ENCODE measurements around the gene RNF13.
"Not testable (repeated sequence)": the region's sequence is repeated elsewhere in the genome, so short reads cannot be mapped to it uniquely, and the experiment has no call there.

RNF13 gene

DNA sequence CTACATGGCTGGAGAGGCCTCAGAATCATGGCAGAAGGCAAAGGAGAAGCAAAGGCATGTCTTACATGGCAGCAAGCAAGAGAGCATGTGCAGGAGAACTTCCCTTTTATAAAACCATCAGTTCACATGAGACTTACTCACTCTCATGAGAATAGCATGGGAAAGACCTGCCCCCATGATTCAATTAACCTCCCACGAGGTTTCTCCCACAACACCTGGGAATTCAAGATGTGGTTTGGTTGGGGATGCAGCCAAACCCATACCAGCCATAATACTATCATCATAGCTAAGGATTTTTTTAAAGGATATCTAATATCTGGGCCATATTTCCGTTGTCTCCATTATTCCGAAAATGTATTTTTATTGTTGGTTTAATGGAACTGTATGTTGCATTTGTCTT is 26.5 kb downstream of the RNF13 start:
- FAIRE-seq; DNase-seq (ENCODE audit: low spot score): not testable (repeated sequence)

DNA sequence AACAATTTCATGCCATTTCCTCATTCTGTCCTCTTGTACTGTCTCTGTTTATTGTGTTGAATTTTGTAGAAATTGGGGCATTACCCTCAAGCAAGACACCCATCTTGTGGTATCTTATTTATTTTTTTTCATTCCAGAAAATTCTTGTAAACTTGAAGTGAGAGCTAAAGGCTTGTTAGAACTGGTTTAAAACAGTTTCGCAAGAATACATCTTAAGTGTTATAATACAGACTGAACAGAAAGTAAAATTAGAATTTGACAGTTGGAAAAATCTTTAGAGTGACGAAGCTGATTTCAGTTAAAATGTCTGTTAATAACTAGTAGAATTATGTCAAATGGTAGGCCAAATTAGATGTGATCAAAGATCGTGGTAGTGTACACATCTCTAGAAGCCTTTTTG is 26.9 kb downstream of the RNF13 start:
- DNase-seq (ENCODE audit: low spot score) (no peak), FAIRE-seq (no peak)

DNA sequence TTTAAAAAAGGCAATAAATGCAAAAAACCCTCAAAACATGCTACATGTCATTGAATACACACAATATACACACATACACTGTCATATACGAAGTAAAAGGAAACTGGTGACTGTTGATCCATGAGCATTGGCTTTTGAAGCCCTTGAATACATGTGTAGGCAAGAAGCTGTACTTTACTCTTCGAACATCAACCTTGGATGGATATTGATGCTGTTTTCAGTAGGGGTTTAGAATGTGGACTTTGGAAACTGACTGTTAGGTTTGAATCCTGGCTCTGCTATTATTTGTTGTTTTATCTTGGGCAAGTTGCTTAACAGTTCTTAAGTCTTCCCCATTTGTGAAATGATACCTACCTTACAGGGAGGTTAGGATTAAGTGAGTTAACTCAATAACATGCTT is 30.5 kb downstream of the RNF13 start:
- FAIRE-seq = no peak

DNA sequence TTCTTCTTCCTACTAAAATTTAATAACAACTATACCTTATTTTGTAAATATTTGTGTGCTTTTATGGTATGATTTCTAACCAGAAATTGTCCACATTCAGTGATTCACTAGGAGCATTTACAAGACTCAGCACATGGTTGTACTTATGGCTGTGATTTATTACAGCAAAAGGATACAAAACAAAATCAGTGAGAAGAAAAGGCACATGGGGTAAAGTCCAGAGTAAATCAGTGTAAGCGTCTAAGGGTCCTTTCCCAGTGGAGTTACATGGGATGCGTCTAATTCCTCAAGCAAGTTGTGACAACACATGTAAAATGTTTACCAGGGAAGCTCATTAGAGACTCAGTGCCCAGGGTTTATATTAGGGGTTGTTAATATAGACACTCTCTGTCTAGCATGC is 31.1 kb downstream of the RNF13 start:
- DNase-seq (ENCODE audit: low spot score) (no peak), FAIRE-seq (no peak)

More for the DNA sequence above, 30.5 kb downstream of the RNF13 start:
- DNase-seq (ENCODE audit: low spot score) = no peak

DNA sequence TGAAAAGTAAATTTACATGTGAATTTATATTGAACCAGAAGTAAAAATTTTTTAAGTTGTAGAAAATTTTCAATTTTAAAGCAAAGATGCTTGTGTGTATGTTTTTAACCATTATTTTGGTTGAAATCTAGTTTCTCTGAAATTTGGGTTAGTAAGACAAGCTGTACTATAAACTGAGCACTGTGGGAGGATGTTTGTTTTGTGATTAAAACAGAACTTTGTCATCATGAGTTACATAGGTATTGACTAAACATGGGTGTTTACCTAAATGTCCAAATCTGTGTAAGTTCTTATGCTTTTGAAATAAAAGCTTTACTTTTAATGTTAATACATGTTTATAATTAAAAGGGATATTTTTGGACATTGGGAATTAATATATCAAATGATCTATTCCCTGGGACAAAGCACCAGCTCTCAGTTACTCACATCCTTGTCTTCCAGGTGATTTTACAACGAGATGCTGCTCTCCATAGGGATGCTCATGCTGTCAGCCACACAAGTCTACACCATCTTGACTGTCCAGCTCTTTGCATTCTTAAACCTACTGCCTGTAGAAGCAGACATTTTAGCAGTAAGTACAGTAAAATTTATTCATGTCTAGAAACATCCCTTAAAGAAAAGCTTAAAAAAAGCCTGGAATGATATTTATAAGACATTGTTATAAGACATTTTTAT is 32.7 kb downstream of the RNF13 start:
- DNase-seq (ENCODE audit: low spot score) = no peak
- no peak for FAIRE-seq

DNA sequence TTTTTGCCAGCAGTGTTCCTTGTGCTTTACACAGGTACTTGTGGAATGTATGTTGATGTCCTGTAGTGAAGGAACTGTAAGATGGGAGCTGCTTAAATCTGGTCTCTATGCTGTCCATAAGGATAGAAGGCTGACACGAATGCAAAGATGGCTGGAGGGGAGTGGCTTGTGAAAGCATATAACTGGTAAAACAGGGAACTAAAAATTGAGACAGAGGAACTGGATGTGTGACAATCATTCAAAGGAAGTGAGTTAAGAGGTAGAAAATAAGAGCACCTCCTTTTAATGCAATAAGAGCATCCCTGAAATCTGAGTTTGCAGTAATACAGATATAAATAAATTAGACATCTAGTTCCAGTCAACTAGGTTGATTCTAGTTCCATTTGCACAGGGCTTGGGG is 35.2 kb downstream of the RNF13 start:
- FAIRE-seq = no peak

DNA sequence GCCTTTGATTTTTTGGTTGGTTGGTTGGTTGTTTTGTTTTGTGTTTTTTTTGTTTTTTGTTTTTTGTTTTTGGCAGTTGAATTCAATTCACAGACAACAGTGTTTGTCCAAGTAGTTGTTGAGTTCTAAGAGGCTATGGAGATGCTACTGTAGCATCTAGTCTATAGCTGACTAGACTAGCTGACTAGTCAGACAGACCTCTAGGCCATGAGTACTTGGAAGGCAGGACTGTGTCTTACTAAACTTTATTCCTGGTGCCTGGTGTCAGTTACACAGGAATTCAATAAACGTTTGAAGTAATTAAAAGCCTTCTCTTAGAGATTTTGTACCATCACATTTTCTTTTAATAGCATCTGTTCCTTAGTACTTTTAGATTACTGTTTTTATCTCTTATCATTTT is 35.7 kb downstream of the RNF13 start:
- DNase-seq (ENCODE audit: low spot score) (no peak), FAIRE-seq (no peak)

More for the DNA sequence above, 35.2 kb downstream of the RNF13 start:
- DNase-seq (ENCODE audit: low spot score) = no peak

DNA sequence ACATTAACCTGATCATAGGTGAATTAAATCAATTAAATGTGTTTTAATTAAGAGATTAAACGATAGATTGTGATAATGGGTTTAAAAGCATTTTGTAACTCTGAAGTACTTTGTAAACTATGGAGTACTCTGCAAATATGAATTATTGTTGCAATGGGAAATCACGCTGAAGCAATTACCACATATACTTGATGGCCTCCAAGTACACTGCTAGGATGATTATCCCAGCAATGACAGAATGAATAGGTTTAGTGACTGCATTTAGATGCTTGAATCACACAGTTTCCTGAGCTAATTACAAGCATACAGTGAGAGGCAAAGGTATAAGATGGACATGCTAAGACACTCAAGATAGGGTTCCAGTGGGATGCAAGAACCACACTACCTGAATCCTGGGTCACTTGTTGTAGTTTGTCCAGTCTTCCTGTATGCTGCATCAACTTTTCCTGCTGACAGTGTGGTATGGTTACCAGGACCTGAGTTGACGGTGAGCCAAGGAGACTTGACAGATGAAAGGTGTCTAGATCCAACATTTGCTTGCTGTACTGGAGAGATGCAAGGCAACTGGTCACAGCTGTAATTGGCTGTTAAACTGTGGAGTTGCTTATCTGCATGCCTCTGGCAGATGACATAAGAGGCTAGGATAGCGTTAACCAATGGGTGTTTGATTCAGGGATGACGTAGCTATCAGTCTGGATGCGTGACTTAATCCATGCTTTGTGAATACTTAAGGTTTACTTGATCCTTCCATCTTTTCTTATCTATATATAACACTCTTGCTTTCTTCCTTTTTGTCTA is 38.0 kb downstream of the RNF13 start:
- FAIRE-seq = no peak
- no peak for DNase-seq (ENCODE audit: low spot score)

DNA sequence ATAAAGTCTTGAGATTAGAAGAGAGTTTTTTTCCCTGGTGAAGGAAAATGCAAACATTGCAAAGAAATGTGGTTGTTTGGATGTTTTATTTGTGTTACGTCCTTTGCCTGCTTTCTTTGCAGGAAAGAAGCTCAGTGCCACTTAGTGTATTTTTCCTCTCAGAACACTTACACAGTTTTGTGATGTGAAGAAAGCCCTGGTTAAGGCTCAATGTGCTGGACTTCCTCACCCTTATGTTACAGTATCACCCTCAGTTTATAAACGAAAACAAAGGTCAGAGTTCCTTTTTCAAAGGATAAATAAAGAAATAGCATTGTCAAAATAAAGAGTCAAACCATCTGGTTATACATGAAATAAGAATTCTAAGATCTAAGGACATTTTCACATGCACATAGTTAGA is 45.9 kb downstream of the RNF13 start:
- FAIRE-seq (no peak), DNase-seq (ENCODE audit: low spot score) (no peak)

DNA sequence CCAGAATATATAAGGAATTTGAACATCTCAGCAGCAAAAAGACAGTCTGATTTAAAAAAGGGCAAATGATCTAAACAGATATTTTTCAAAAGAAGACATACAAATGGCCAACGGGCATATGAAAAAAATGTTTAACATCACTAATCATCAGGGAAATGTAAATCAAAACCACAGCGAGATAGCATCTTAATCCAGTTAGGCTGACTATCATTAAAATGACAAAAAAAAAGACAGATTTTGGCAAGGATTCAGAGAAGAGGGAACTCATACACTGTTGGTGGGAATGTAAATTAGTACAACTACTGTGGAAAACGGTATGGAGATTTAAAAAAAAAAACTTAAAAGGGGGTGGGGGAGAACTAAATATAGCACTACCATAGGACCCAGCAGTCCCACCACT is 47.9 kb downstream of the RNF13 start:
- DNase-seq (ENCODE audit: low spot score) = no peak

DNA sequence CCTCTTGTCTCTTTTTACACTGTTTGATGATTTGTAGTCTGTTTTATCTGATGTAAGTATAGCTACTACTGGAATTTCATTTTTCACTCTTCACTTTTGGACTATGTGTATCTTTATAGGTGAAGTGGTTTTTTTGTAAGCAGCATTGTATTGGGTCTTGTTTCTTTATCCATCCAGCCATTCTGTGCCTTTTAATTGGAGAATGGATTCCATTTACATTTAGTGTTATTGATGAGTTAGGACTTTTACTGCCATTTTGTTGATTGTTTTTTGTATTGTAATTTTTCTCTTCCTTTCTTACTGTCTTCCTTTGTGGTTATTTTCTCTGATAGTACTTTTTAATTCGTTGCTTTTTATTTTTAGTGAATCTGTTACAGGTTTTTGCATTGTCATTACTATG is 54.5 kb downstream of the RNF13 start:
- no peak for FAIRE-seq
- DNase-seq (ENCODE audit: low spot score) = no peak

More for the DNA sequence above, 47.9 kb downstream of the RNF13 start:
- FAIRE-seq = no peak

DNA sequence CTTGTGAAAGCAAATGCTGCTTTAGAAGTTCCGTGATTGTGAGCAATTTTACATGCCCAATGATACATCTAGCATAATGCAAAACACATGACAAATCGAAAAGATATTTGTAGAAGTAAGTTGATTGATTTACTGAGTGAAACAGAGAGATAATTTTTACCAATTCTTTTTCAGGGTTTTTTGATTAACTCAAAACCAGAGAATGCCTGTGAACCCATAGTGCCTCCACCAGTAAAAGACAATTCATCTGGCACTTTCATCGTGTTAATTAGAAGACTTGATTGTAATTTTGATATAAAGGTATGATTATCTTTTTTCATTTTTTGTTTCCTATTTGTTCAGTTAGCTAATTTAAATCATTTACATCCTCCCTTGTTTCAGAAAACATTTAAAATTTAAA is 58.8 kb downstream of the RNF13 start:
- no peak for DNase-seq (ENCODE audit: low spot score)
- FAIRE-seq = no peak

DNA sequence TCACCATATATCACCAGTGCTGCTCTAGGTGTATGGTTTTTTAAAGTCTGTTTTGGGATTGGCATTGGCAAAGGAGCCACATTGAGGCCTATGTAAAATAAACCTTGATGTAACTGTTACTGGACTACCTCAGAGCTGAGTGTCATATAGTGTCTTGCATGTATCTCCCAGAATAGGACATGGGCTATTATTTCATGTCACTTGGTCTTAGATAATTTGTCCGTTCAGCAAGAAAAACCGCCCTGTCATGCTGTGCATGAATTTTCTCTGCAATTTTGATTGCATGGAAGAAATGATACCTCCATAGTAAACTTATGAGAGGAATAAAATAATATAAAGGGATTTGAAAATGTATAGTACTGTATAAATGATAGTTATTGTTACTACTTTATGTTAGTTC is 59.6 kb downstream of the RNF13 start:
- DNase-seq (ENCODE audit: low spot score) (no peak), FAIRE-seq (no peak)

DNA sequence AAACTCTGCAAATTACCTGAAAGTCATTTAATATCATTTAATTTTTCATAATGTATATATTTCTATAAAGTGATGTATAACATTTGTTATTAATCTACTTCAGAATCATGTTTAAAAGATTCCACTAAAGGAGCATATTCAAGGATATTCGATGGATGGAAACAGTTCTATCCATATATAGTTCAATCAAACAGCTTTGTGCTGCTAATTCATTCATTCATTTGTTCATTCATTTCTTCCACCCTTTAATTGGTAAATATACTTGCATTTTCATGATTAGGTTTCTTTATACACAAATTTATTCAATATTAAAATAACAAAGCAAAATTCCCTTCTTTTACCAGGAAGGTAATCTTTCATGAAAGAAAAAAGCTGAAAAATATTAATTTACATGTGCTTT is 64.7 kb downstream of the RNF13 start:
- FAIRE-seq = no peak
- no peak for DNase-seq (ENCODE audit: low spot score)

DNA sequence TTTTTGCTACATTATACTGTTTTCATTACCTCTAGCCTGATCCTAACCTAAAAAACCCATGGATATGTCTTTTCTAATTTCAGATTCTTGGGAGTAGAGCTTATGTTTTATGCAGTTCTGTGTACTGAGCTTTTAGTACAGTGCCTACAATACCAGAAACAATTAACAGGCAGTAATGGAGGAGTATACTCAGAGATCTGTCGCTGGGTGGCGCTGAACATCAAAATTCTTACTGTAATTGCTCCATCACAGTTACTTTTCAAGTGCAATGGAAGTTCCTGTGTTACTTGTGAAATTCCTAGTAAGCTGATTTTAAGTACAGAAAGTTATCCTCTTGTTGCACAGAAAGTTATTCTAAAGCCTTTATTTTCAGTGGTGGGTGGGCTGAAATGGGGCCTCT is 66.9 kb downstream of the RNF13 start:
- DNase-seq (ENCODE audit: low spot score) (peak; percentile 16), FAIRE-seq (no peak)

DNA sequence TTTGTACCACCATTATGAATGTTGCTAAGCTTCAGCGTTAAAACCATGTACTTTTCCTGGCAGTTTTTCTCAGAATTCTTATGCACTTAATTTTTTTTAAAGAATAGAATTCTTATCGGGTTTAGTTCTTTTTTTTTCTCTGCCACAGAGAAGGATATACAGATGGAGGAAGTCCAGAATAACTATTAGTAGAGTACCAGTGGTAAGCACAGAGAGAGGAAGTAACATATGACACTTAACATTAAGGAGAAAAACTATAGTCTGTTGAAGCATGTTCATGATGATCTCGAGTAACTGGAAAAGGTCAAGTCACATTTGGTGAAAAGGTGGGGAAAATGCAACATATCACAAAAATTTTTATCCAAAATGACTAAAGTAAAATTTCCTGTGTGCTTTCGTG is 68.9 kb downstream of the RNF13 start:
- FAIRE-seq (no peak), DNase-seq (ENCODE audit: low spot score) (no peak)

DNA sequence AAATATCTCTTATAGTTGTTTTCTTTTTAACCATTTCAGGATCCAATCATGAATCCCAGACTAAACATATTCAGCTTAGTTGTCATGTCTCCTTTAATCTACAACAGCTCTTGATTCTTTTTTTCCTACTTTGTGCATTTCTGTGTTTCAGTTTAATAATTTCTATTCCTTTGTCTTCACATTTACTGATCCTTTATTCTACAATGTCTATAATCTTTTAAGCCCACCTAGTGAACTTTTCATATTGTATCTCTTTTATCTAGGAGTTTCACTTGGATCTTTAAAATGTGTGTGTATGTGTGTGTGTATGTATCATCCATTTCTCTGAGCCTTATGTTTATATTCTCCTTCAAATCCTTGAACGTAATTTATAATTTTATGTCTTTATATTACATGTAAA is 70.1 kb downstream of the RNF13 start:
- DNase-seq (ENCODE audit: low spot score) (no peak), FAIRE-seq (no peak)

DNA sequence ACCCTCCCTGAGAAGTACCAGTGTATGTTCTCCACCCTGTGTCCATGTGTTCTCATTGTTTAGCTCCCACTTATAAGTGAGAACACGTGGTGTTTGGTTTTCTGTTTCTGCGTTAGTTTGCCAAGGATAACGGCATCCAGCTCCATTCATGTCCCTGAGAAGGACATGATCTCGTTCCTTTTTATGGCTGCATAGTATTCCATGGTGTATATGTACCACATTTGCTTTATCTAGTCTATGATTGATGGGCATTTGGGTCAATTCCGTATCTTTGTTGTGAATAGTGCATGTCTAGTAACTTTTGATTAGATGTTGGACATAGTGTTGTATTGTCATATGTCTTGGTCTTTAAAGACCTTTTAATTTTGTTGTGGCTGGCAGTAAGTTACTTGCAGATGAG is 70.8 kb downstream of the RNF13 start:
- FAIRE-seq; DNase-seq (ENCODE audit: low spot score): not testable (repeated sequence)

DNA sequence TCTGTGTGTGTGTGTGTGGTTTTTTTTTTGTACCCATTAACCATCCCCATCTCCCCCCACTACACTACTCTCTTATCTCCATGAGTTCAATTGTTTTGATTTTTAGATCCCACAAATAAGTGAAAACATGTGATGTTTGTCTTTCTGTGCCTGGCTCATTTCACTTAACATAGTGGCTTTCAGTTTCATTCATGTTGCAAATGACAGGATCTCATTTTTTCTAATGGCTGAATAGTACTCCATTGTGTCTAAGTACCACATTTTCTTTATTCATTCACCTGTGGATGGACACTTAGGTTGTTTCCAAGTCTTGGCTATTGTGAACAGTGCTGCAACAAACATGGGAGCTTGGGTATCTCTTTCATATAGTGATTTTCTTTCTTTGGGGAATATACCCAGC is 71.8 kb downstream of the RNF13 start:
- not testable (repeated sequence) for FAIRE-seq

DNA sequence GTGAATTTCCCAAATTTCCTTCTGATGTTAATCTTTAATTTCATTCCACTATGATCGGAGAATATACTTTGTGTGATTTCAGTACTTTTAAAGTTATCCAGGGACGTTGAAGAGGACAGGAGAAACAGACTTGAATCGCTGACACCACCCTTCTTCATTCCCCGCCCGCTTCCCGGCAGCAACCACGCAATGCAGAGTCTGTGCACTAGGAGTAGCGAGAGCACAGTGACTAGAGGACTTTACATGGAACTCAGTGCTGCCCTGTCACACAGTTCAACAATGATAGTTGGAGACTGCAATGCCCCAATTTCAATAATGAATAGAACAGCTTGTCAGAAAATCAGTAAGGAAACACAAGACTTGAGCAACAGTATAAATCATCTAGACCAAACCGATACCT is 73.9 kb downstream of the RNF13 start:
- no peak for DNase-seq (ENCODE audit: low spot score)
- FAIRE-seq = no peak

More for the DNA sequence above, 71.8 kb downstream of the RNF13 start:
- DNase-seq (ENCODE audit: low spot score) = not testable (repeated sequence)

DNA sequence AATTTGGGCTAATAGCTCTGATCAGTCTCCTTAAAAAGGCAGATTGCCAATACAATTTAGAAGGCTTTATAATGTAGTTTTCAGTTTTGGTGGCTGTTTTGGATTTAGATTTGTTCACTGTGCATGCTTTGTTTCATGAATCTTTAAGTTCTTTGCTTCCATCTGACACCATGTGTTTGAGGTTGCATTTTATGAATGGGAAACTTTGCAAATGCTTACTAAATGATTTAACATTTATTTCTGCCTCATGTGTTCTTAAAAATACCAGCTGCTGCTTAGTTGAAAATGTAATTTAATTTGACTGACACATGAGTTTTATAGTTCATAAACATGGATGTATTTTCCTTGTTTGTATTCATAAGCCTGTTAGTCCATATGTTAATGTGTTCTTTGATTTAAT is 78.6 kb downstream of the RNF13 start:
- FAIRE-seq = no peak
- DNase-seq (ENCODE audit: low spot score) = no peak

DNA sequence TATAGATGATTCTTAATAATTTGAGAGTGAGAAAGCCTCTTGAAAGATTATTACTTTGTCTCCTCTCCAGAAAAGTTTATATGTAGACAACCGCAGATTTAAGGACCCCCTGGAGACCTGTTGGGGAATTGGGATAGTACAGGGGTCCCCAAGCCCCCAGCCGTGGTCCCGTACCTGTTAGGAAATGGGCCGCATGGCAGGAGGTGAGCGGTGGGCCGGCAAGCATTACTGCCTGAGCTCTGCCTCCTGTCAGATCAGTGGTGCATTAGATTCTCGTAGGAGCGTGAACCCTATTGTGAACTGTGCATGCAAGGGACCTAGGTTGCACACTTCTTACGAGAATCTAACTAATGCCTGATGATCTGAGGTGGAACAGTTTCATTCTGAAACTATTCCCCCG is 79.4 kb downstream of the RNF13 start:
- FAIRE-seq (no peak), DNase-seq (ENCODE audit: low spot score) (no peak)

DNA sequence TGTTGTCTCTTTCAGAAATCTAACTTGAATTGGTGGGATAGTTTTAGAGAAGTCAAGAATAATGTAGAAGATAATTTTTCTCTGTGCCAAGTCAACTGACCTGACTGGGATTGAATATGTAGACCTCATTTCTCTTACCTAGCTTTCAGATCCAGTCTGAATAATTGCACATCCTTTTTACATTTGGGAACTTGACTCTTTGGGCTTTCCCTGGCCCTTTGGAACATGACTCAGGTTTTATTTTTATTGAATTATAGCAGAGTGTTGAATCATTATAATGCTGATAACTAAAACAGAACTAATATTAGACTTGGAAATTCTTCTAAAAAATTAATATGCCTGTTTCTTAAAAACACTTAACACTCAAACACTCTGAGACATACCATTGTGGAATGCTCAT is 81.2 kb downstream of the RNF13 start:
- no peak for DNase-seq (ENCODE audit: low spot score)
- FAIRE-seq = no peak

All from urothelium cell line (cell line).